Endothelial cell of umbilical vein (primary cell): Measurements from ENCODE around the gene COL23A1. TPM values are rescaled to one million over a fixed set of nuclear protein-coding genes. Genes with fewer than 3 reads are reported as not detected.

Experiments used
- BruUV-seq: library from RNA; stranded (reverse); fragments of 400-500 nt; replicated peaks from 2 replicates; lab custom pipeline; 2021; lab: Mats Ljungman, UMichigan
- CTCF ChIA-PET: fragments of 300-600, 350-600 bp; sonication (Branson Sonifier 250); formaldehyde crosslinking; loops from one replicate; lab custom pipeline; 2021; ENCODE audit warnings: antibody characterized with exemption, inconsistent platforms; lab: Charles Lee
- POLR2A ChIA-PET: fragments of 300-600, 350-600 bp; sonication (Branson Sonifier 250); formaldehyde crosslinking; loops from one replicate; lab custom pipeline; 2021; ENCODE audit warnings: antibody characterized with exemption, inconsistent platforms; lab: Charles Lee
- DNase-seq: peaks from one replicate; pipeline ENCODE4 v3.0.0-alpha.2; 2011; ENCODE audit warnings: low read depth, low spot score
- FAIRE-seq: peaks from 2 replicates; lab custom pipeline; 2011; peaks lifted over from hg19 to GRCh38; lab: Jason Lieb, UNC
- H2AFZ ChIP-seq: 2 replicates; pipeline ENCODE4 v1.6.0; 2012; ENCODE audit warnings: low read depth, low read length, control low read depth, inconsistent platforms
- H3K27ac ChIP-seq: 2 replicates; pipeline ENCODE4 v1.5.1; 2011; ENCODE audit warnings: low read depth, mild to moderate bottlenecking, control low read depth, low read length, moderate library complexity; ENCODE audit not compliant: insufficient read depth
- H3K27me3 ChIP-seq, 2 experiments: 2 replicates each; pipeline versions ENCODE4 v1.6.0 to v1.6.1; 2011; ENCODE audit warnings: low read length in 2 of 2, mixed read lengths in 1 of 2; ENCODE audit not compliant: control insufficient read depth in 2 of 2, insufficient read depth in 2 of 2
- H3K36me3 ChIP-seq, 2 experiments: 2 replicates in 1 of 2; 3 replicates in 1 of 2; pipeline ENCODE4 v1.5.1; 2011; ENCODE audit warnings: low read length in 2 of 2, mild to moderate bottlenecking in 1 of 2, moderate library complexity in 1 of 2; ENCODE audit not compliant: control insufficient read depth in 2 of 2, insufficient read depth in 2 of 2; ENCODE audit errors: extremely low read depth in 1 of 2
- H3K4me1 ChIP-seq: 3 replicates; pipeline ENCODE4 v1.5.1; 2011; ENCODE audit warnings: mild to moderate bottlenecking, low read length; ENCODE audit not compliant: control insufficient read depth, insufficient read depth; ENCODE audit errors: extremely low read depth
- H3K4me2 ChIP-seq: 2 replicates; pipeline ENCODE4 v1.6.1; 2011; ENCODE audit warnings: low read length, control low read depth, mixed read lengths; ENCODE audit not compliant: insufficient read depth
- H3K4me3 ChIP-seq, 3 experiments: fragments of 200-600 bp in 1 of 3; sonication (generic), shearing (Covaris generic) in 1 of 3; replicated peaks in 1 of 3; 2 replicates each; pipeline ENCODE4 v1.5.1; 2011 to 2016; ENCODE audit warnings: control low read depth in 3 of 3, low read length in 3 of 3, mild to moderate bottlenecking in 2 of 3, inconsistent platforms in 1 of 3, low read depth in 1 of 3, moderate library complexity in 1 of 3; ENCODE audit not compliant: insufficient read depth in 1 of 3
- H3K79me2 ChIP-seq: 2 replicates; pipeline ENCODE4 v1.6.0; 2012; ENCODE audit warnings: low read length, inconsistent platforms; ENCODE audit not compliant: control insufficient read depth, insufficient read depth
- H3K9ac ChIP-seq: replicated peaks from 2 replicates; pipeline ENCODE3; 2011; ENCODE audit warnings: low read length, control low read depth; ENCODE audit not compliant: insufficient read depth; ENCODE audit errors: extremely low read depth
- H3K9me1 ChIP-seq: replicated peaks from 3 replicates; pipeline ENCODE4 v1.6.0; 2011; ENCODE audit warnings: mild to moderate bottlenecking, low read length; ENCODE audit not compliant: control insufficient read depth, insufficient read depth; ENCODE audit errors: extremely low read depth
- H3K9me3 ChIP-seq: replicated peaks from 2 replicates; pipeline ENCODE4 v1.5.1; 2012; ENCODE audit warnings: low read length, inconsistent platforms; ENCODE audit not compliant: control insufficient read depth, insufficient read depth
- H4K20me1 ChIP-seq: replicated peaks from 2 replicates; pipeline ENCODE3; 2011; ENCODE audit warnings: mild to moderate bottlenecking, low read length; ENCODE audit not compliant: control insufficient read depth, insufficient read depth; ENCODE audit errors: extremely low read depth
- EZH2 ChIP-seq: IDR thresholded peaks from 2 replicates; pipeline ENCODE4 v1.6.1; 2012; ENCODE audit warnings: borderline replicate concordance, low read depth, mild to moderate bottlenecking, moderate library complexity, low read length, inconsistent platforms; ENCODE audit not compliant: severe bottlenecking
- FOS ChIP-seq: IDR thresholded peaks from 2 replicates; pipeline ENCODE4 v1.6.1; 2011; ENCODE audit warnings: mild to moderate bottlenecking, low read length, moderate library complexity, borderline replicate concordance; ENCODE audit not compliant: insufficient read depth
- GATA2 ChIP-seq: IDR thresholded peaks from 2 replicates; pipeline ENCODE4 v1.7.0; 2011; ENCODE audit warnings: low read depth, mild to moderate bottlenecking, moderate library complexity, mixed read lengths, low read length; ENCODE audit not compliant: insufficient read length, insufficient read depth
- JUN ChIP-seq: IDR thresholded peaks from 2 replicates; pipeline ENCODE4 v1.6.1; 2011; ENCODE audit warnings: borderline replicate concordance, low read depth; ENCODE audit not compliant: insufficient read length, insufficient read depth
- MAX ChIP-seq: IDR thresholded peaks from 2 replicates; pipeline ENCODE4 v1.6.1; 2011; ENCODE audit not compliant: insufficient read depth, insufficient read length
- MYC ChIP-seq: IDR thresholded peaks from one replicate; pipeline ENCODE4 v1.6.1; 2011; ENCODE audit warnings: mild to moderate bottlenecking, low read depth, low read length
- POLR2A ChIP-seq: IDR thresholded peaks from 2 replicates; pipeline ENCODE4 v1.6.1; 2012; ENCODE audit warnings: low read depth, mild to moderate bottlenecking, control low read depth, low read length
- POLR2AphosphoS5 ChIP-seq: IDR thresholded peaks from 2 replicates; pipeline ENCODE4 v1.6.1; 2012; ENCODE audit warnings: low read depth, mild to moderate bottlenecking, control low read depth, low read length, moderate library complexity; ENCODE audit not compliant: insufficient read depth
- dilution Hi-C: fragments of 300-500 bp; cut with MboI; formaldehyde crosslinking; loops from one replicate; pipeline ENCODE4 v1.15.0; 2019; ENCODE audit warnings: low sequenced_read_pairs; ENCODE audit not compliant: extremely low pct_ligation_motif_present
- intact Hi-C: fragments of 100-400 bp; cut with micrococcal nuclease; formaldehyde crosslinking; loops from one replicate; pipeline ENCODE4 v1.10.0; 2022
- polyA plus RNA-seq, 4 experiments: library from polyadenylated mRNA; depleted of rRNA in 3 of 4; stranded (reverse) in 3 of 4; unstranded in 1 of 4; fragments of >200 nt; gene quantifications; 2 replicates each; pipeline versions ENCODE4 v1.2.1 to v1.2.3, GENCODE V29; 2011 to 2012; ENCODE audit warnings: missing spikeins in 1 of 4
- total RNA-seq: library from RNA; stranded (reverse); gene quantifications from 2 replicates; pipeline ENCODE4 v1.2.3, GENCODE V29; 2021
- TF ChIP-seq, protein P1 (sequence below), 2 donors: IDR thresholded peaks; 1 replicate in 1 of 2; 2 replicates in 1 of 2; pipeline ENCODE4 v1.5.1; 2011; ENCODE audit warnings: low read length in 2 of 2, mild to moderate bottlenecking in 2 of 2, moderate library complexity in 2 of 2, control low read depth in 1 of 2, inconsistent platforms in 1 of 2, low read depth in 1 of 2; ENCODE audit not compliant: insufficient read depth in 1 of 2; ENCODE audit errors: extremely low read depth in 1 of 2

COL23A1 gene
- total and polyA plus RNA-seq, 2 donors (not counting 3 experiments of a cell fraction or from before 2014, with no cell fraction given), result not detected

- TF ChIP-seq FOS (no peak), EZH2 (no peak), GATA2 (no peak), MYC (no peak), JUN (no peak), POLR2AphosphoS5 (no peak), MAX (no peak), POLR2A (no peak)
- TF ChIP-seq, protein P1, sequence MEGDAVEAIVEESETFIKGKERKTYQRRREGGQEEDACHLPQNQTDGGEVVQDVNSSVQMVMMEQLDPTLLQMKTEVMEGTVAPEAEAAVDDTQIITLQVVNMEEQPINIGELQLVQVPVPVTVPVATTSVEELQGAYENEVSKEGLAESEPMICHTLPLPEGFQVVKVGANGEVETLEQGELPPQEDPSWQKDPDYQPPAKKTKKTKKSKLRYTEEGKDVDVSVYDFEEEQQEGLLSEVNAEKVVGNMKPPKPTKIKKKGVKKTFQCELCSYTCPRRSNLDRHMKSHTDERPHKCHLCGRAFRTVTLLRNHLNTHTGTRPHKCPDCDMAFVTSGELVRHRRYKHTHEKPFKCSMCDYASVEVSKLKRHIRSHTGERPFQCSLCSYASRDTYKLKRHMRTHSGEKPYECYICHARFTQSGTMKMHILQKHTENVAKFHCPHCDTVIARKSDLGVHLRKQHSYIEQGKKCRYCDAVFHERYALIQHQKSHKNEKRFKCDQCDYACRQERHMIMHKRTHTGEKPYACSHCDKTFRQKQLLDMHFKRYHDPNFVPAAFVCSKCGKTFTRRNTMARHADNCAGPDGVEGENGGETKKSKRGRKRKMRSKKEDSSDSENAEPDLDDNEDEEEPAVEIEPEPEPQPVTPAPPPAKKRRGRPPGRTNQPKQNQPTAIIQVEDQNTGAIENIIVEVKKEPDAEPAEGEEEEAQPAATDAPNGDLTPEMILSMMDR (IDR thresholded peaks at IDR 0.05; ENCODE audit: extremely low read depth in 1 of 2, insufficient read depth in 1 of 2, low read depth in 1 of 2, low read length in 2 of 2), result no peak
Measured at GRCh38 chr5:178595750-178596149, 5.6 kb upstream of the COL23A1 start.

More at GRCh38 chr5:178595750-178596149, 5.6 kb upstream of the COL23A1 start:
- ChIA-PET CTCF (interaction anchor here (1.4 kb wide), 1 partner anchor 9 kb away, joined by 4 read pairs; no protein-coding TSS in a partner anchor), POLR2A (no interaction called here)
- H3K79me2 ChIP-seq, result no peaks in the 10 kb centered on the region
- no peak for DNase-seq
- dilution Hi-C loops, result no loop called here
- H3K4me3 ChIP-seq, result no peak overlapping the region
- no peaks in the 10 kb centered on the region for H4K20me1 ChIP-seq
- intact Hi-C loops, result no loop called here
- peaks cover 2% of the 10 kb centered on the region for H3K4me1 ChIP-seq
- H3K4me2 ChIP-seq, result no peak overlapping the region
- no peak overlapping the region for H2AFZ ChIP-seq
- H3K9ac ChIP-seq, result no peak overlapping the region
- no peaks in the 10 kb centered on the region for H3K36me3 ChIP-seq
- BruUV-seq, result no TSS peak
- no peaks in the 10 kb centered on the region for H3K9me1 ChIP-seq
- no peak for FAIRE-seq
- H3K9me3 ChIP-seq, result no peaks in the 10 kb centered on the region
- no peak overlapping the region for H3K27ac ChIP-seq
- peaks cover 10 to 12% of the 10 kb centered on the region in 2 experiments for H3K27me3 ChIP-seq
